Measurements from ENCODE around the gene SMIM22.

SMIM22 gene, protein sequence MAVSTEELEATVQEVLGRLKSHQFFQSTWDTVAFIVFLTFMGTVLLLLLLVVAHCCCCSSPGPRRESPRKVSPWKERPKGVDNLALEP

GRCh38 chr16:4795181-4795827, at the start of gene SMIM22:
SMIM22 (plus strand) TSS chr16:4795369; CDS start chr16:4795735, 366 bp downstream.
- no peak for DNase-seq (ENCODE audit: low spot score)

GRCh38 chr16:4746215-4746614, 49.0 kb upstream of the SMIM22 start:
- no peak for DNase-seq (ENCODE audit: low spot score)

DNA sequence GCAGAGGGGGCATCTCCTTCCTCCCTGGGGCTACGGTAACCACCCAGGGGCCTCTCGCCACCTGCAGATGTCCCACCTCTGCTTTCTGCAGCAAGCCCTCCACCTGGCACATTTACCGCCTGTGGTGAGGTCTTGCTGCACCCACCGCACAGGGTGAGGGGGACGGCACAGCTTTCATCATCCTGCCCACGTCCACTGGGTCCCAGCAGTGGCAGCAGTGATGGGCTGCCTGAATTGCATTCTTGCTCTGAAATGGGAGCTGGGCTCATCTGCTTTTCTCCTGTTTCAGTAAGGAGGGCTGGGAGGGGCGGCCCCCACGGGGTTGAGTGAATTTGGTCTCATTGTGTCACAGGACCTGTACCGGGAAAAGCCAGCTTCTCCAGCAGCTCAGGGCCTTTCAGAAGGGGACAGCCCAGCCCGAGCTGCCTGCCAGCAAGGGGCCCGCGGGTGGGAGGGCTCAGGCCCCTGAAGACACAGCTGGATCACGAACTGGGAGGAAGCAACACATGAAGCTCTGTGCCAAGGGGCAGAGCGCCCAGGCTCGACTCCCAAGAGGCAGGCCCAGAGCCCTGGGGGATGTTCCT, 48.1 kb upstream of the SMIM22 start:
- DNase-seq (ENCODE audit: low spot score): no peak

DNA sequence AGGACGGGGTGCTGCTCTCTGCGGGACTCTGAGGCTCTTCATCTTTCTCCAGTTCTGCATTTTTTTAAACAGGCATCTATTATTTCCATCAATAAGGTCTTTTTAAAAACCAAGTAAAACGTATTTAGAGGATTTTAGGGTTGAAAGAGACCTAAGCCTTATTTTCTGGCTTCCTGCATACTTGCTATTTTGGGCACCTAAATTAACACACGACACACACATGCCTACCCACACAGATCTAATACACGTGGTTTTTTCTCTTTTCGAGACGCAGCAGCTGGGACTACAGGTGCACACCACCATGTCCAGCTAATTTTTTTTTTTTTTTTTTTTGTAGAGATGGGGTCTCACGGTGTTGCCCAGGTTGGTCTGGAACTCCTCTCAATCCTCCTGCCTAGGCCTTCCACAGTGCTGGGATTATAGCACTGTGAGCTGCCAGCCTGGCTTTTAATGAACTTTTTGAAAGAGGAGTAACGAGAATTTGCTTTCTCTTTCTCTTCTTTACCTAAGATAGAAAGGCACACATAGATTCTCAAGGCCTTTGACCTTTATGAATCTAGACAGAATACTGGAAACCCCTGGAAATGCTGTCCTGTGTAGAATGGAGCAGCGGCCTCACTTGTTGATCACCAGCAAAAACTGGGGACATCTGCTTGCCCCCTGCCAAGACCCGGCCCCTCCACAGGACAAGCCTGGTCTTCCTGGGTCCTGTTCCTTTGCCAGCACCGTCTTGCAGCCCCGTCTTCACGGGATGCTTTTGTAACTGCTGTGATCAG, 47.1 kb upstream of the SMIM22 start:
- DNase-seq (ENCODE audit: low spot score): no peak

DNA sequence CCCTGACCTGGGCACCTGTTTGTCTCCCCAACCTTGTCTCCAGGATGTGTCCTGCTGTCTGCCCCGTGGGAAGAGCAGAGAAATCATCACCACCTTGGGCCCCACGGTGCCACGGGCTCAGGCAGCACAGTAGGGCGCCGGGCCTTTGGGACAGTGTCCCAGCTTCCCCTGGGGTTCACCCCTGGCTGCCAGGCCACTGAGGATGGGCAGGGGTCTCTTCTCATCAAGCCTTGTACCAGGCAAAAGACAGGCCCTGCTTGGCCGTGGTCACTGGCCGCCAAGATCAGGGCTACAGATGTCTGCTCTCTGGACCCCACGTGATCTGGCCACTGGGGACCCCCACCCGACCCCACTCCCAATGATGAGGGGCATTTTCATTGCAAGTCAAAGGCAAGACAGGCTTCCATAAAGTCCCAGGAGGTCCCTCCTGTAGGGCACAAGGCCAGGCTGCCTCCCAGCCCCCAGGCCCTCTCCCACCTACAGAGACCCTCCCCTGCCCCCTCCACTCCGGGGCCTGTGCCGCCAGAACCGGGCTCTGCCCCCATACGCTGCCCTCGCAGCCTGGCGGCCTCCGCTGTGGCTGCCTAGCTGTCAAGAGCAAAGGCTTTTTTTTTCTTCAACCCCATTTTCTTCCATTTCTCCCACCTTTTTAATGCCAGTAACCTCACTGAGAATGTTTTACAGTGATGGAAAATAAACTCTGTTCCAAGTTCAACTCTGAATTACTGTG, 46.3 kb upstream of the SMIM22 start:
- DNase-seq (ENCODE audit: low spot score): no peak

- DNase-seq (ENCODE audit: low spot score): no peak
These were observed 45.4 kb upstream of the SMIM22 start for GRCh38 chr16:4749700-4750257.

DNA sequence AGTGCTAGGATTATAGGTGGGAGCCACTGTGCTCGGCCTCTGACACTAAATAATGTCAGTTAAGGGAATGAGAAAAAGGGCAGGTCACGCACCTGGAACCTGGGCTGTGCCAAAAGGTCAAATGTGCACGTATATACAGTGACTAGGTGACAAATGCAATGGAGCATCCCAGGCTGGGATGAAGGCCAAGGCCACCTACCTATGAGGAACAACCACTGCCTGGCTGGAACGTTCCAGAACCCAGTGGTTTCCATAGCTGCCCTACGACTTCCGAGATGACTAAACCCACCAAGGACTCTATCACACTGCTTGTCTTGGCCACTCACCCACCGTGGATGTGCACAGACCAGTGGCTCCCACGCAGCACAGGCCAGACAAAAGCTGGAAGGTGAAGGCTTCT, 44.3 kb upstream of the SMIM22 start:
- no peak for DNase-seq (ENCODE audit: low spot score)

DNA sequence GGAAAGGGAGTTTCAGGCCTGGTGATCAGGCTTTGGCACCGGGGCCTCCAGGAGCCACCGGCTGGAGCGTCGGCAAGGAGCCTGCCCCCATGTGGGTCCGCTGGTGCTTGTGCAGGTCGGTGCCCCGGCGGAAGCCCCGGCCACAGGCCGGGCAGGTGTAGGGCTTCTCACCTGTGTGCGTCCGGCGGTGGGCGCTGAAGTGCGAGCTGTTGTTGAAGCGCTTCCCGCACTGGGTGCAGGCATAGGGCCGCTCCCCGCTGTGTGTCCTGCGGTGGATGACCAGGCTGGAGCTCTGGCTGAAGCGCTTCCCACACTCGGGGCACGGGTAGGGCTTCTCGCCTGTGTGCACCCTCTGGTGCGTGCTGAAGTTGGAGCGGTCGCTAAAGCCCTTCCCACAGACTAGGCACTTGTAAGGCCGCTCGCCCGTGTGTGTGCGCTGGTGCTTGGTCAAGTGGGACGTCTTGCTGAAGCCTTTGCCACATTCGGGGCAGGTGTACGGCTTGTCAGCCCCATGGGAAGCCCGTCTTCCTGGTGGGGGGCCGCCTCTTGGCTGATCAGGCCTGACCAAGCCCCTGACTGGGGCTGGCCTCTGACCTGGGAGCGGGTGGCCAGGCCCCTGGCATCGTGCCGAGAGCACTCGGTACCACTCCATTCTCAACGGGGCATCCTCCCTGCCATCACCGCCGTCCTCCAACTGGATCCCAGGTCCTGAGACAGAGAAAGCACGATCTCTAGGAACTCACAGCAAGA, 42.6 kb upstream of the SMIM22 start:
- no peak for DNase-seq (ENCODE audit: low spot score)

DNA sequence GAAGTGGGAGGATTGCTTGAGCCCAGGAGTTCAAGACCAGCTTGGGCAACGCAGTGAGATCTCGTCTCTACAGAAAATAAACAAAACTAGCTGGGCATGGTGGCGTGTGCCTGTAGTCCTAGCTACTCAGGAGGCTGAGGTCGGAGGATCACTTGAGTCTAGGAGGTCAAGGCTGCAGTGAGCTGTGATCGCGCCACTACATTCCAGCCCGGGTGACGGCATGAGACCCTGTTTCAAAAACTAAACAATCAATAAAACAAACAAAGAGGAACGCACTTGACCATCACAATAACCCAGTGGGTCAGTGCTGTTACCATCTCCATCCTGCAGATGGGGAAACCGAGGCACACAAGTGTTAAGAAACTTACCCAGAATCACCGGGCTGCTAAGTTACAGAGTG, 41.9 kb upstream of the SMIM22 start:
- DNase-seq (ENCODE audit: low spot score): no peak

- DNase-seq (ENCODE audit: low spot score): no peak
These were observed 40.3 kb upstream of the SMIM22 start for GRCh38 chr16:4754865-4755264.

GRCh38 chr16:4755687-4756086, 39.5 kb upstream of the SMIM22 start:
- no peak for DNase-seq (ENCODE audit: low spot score)

GRCh38 chr16:4760221-4760910, 34.8 kb upstream of the SMIM22 start:
- no peak for DNase-seq (ENCODE audit: low spot score)

- no peak for DNase-seq (ENCODE audit: low spot score)
These were observed 33.0 kb upstream of the SMIM22 start for GRCh38 chr16:4762205-4762604.

GRCh38 chr16:4763791-4764190, 31.4 kb upstream of the SMIM22 start:
- no peak for DNase-seq (ENCODE audit: low spot score)

DNA sequence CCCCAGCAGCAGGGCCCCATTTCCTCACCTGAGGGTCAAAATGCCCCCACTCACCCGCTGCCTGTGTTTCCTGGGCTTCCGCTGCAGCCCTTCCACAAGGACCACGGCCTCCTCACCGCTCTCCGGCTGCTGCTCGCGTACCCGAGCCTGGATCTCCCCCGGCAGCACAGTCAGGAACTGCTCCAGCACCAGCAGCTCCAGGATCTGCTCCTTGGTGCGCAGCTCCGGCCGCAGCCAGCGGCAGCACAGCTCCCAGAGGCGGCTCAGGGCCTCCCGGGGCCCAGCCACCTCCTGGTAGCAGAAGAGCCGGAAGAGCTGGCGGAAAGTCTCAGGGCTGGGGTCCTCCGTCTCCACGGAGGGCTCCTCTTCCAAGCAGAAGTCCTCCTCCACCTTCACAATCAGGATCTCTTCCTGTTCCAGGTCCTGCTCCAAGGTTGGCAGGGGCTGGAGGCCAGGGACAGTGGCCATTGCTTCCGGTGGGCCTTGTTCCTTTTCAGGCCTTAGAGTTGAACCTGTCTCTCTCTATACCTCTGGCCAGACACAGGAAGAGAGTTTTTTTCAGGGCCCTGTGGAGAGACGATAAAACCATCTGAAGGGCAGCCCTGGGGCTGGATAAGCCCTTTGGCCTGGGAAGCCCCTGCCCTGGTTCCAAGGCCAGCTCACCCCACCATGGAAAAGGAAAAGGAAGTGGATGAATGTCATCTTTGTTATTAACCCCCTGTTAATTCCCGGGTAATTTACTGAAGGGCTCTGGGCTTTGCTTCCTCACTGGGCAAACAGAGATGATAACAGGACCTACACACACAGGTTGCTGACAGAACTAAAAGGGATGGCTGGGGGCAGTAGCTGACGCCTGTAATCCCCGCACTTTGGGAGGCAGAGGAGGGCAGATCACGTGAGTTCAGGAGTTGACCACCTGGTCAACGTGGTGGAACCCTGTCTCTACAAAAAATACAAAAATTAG, 29.4 kb upstream of the SMIM22 start:
- no peak for DNase-seq (ENCODE audit: low spot score)

GRCh38 chr16:4766875-4767628, 28.1 kb upstream of the SMIM22 start, which contains the start of gene ZNF500:
ZNF500 (minus strand) TSS chr16:4767162; CDS start chr16:4765978, 1,184 bp downstream.
- DNase-seq (ENCODE audit: low spot score): peak; percentile 94

- no peak for DNase-seq (ENCODE audit: low spot score)
These were observed 27.2 kb upstream of the SMIM22 start for GRCh38 chr16:4767872-4768548.
